ENCODE measurements around the gene INKA2. TPM values are rescaled to one million over a fixed set of nuclear protein-coding genes. Genes with fewer than 3 reads are reported as not detected.

INKA2 gene
- total and polyA plus RNA-seq, 2 experiments from 2014 or later: 3.7 to 8.4 TPM

- no peaks in the 10 kb centered on the region; the same call in 2 of the 3 replicates for H3K36me3 Mint-ChIP-seq (ENCODE audit: low read depth)
These were observed 11.7 kb upstream of the INKA2 start for GRCh38 chr1:111750856-111751255.

More at GRCh38 chr1:111750856-111751255, 11.7 kb upstream of the INKA2 start:
- Mint-ChIP-seq H3K9me3 (peaks cover 4% of the 10 kb centered on the region; the same call in 1 of the 3 replicates), H3K27me3 (ENCODE audit: insufficient read depth, low read depth, poor library complexity) (peaks cover 19% of the 10 kb centered on the region), H3K4me3 (no peak overlapping the region), H3K4me1 (peaks cover 27% of the 10 kb centered on the region), H3K27ac (no peak overlapping the region; the same call in 1 of the 2 replicates)
- H3K4me3 ChIP-seq: no peak overlapping the region
- H3K9me2 ChIP-seq (ENCODE audit: insufficient read depth): no peaks in the 10 kb centered on the region
- ATAC-seq: no peak
- 0 out of 2 replicates have a peak, but pooled peaks cover 3% of the 10 kb centered on the region for H3F3A ChIP-seq (replicated peaks; ENCODE audit: low read depth)
- no peaks in the 10 kb centered on the region for H3K27me3 ChIP-seq (ENCODE audit: insufficient read depth)
- TF ChIP-seq REST (IDR thresholded peaks at IDR 0.05; ENCODE audit: unreplicated experiment) (no peak), EZH2 (IDR thresholded peaks at IDR 0.05; ENCODE audit: low read depth, unreplicated experiment) (no peak), POLR2AphosphoS5 (IDR thresholded peaks at IDR 0.05; ENCODE audit: low read depth) (no peak), EZH2phosphoT487 (IDR thresholded peaks at IDR 0.05; ENCODE audit: unreplicated experiment) (no peak), JUNB (IDR thresholded peaks at IDR 0.05; ENCODE audit: unreplicated experiment) (no peak), ETS1 (IDR thresholded peaks at IDR 0.05) (no peak), ZNF462 (CRISPR knock-in tag; IDR thresholded peaks at IDR 0.05) (no peak), STAT1 (IDR thresholded peaks at IDR 0.05; ENCODE audit: unreplicated experiment) (no peak), ZNF114 (CRISPR knock-in tag; IDR thresholded peaks at IDR 0.05) (no peak), CREB1 (CRISPR knock-in tag; IDR thresholded peaks at IDR 0.05; ENCODE audit: low read depth) (no peak), NANOG (IDR thresholded peaks at IDR 0.05; ENCODE audit: borderline replicate concordance) (no peak), CTCF (conservative IDR thresholded peaks at IDR 0.05; ENCODE audit: low read depth in 2 of 2) (no peak), ZNF331 (CRISPR knock-in tag; IDR thresholded peaks at IDR 0.05; ENCODE audit: low read depth) (no peak)
- H3K27ac ChIP-seq (ENCODE audit: low read depth): no peak overlapping the region
- peaks cover 4% of the 10 kb centered on the region for H3K4me1 ChIP-seq (ENCODE audit: insufficient read depth)
- no peak overlapping the region for H2AFZ ChIP-seq
- H4K20me1 ChIP-seq (replicated peaks; ENCODE audit: insufficient read depth): no peaks in the 10 kb centered on the region
- no peaks in the 10 kb centered on the region for H3K36me3 ChIP-seq (ENCODE audit: insufficient read depth)
- no peak overlapping the region for H3K4me2 ChIP-seq
- 0 out of 2 replicates have a peak, but pooled peaks cover under 1% of the 10 kb centered on the region for H3K79me2 ChIP-seq (replicated peaks; ENCODE audit: insufficient read depth)
- DNase-seq (ENCODE audit: low spot score): no peak
